HFFc6 (cell line): Measurements from ENCODE around the gene AKAP12. TPM values are rescaled to one million over a fixed set of nuclear protein-coding genes. Genes with fewer than 3 reads are reported as not detected.
A peak's percentile ranks its signal among the peaks of the same experiment; 100 is the strongest.

ENCODE experiments used
- DNase-seq: peaks from one replicate; pipeline ENCODE4 v3.0.0-alpha.2; 2018
- H3K27ac Mint-ChIP-seq: 2 replicates; pipeline ENCODE4 v1.8.0; 2020; ENCODE audit warnings: mild to moderate bottlenecking, mixed read lengths
- H3K27me3 Mint-ChIP-seq: 2 replicates; pipeline ENCODE4 v1.8.0; 2021; ENCODE audit warnings: mild to moderate bottlenecking, moderate library complexity, mixed read lengths; ENCODE audit not compliant: insufficient read depth
- H3K36me3 Mint-ChIP-seq: 2 replicates; pipeline ENCODE4 v1.8.0; 2021; ENCODE audit warnings: low read depth, mixed read lengths
- H3K4me1 Mint-ChIP-seq: 2 replicates; pipeline ENCODE4 v1.8.0; 2020; ENCODE audit warnings: low read depth, mixed read lengths
- H3K4me3 Mint-ChIP-seq: 2 replicates; pipeline ENCODE4 v1.8.0; 2020; ENCODE audit warnings: mild to moderate bottlenecking, moderate library complexity, mixed read lengths
- H3K9me3 Mint-ChIP-seq: 2 replicates; pipeline ENCODE4 v1.8.0; 2020; ENCODE audit warnings: mild to moderate bottlenecking, mixed read lengths
- total RNA-seq, 6 experiments: library from RNA; stranded (reverse); fragmentation: NEBNext Ultra II Directional; extraction: Animal tissue kit (Norgen Biotek cat#: 25700); gene quantifications; 2 replicates in 1 of 6; 3 replicates in 5 of 6; pipeline ENCODE4 v1.2.3, GENCODE V29; 2021
- TF ChIP-seq, protein P1 (sequence below): fragments of 200-600 bp; sonication (generic); IDR thresholded peaks from 2 replicates; pipeline ENCODE4 v1.5.0; 2021; ENCODE audit warnings: antibody characterized with exemption, mild to moderate bottlenecking

Gene AKAP12
- total RNA-seq, 6 experiments from 2014 or later: 3.7 to 8.6 (median 7.0) TPM

DNA sequence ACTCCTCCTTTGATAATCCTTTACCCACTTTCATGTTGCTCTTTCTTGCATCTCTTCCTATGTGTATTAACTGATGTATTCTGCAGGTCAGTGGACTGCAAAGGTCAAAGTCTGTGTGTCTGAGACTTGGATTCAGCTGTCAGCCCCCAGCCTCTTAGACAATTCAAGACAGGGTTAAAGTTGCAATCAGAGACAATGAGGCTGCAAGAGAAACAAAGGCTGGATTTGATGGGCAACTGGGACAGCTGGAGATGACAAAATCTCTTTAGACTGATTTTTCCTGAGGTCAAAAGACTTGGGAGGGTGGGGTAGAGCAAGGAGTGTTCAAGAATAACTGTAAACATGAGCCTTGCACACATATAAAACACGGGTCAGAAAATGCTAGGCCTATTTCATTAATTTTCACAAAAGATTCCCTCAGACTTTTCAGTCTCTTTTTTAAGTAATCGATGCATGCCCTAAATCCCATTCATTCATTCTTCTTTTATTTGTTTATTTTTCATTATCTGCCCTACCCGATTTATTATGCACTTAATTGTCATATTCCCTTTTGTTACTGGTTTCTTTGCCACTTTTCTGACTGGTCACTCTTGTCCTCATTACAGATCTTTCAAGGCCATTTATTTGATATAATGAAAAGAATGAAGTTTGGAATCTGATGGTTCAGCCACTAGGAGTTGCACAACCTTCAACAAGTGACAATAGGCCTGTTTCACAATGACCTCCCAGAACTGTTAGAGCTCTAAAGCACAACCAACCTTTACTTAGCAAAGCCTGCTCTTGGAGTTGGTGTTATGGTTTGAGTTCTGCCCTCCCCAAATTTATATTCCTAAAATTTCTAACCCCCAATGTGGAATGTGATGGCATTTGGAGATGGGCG, 33.8 kb upstream of the AKAP12 start:
- peaks cover 11% of the 10 kb centered on the region for H3K4me1 Mint-ChIP-seq
- H3K27me3 Mint-ChIP-seq: peaks cover 9% of the 10 kb centered on the region
- no peaks in the 10 kb centered on the region for H3K36me3 Mint-ChIP-seq
- H3K27ac Mint-ChIP-seq: no peak overlapping the region
- no peak for DNase-seq
- no peak overlapping the region for H3K4me3 Mint-ChIP-seq
- H3K9me3 Mint-ChIP-seq: peaks cover 4% of the 10 kb centered on the region; the same call in 1 of the 2 replicates
- TF ChIP-seq, protein P1, sequence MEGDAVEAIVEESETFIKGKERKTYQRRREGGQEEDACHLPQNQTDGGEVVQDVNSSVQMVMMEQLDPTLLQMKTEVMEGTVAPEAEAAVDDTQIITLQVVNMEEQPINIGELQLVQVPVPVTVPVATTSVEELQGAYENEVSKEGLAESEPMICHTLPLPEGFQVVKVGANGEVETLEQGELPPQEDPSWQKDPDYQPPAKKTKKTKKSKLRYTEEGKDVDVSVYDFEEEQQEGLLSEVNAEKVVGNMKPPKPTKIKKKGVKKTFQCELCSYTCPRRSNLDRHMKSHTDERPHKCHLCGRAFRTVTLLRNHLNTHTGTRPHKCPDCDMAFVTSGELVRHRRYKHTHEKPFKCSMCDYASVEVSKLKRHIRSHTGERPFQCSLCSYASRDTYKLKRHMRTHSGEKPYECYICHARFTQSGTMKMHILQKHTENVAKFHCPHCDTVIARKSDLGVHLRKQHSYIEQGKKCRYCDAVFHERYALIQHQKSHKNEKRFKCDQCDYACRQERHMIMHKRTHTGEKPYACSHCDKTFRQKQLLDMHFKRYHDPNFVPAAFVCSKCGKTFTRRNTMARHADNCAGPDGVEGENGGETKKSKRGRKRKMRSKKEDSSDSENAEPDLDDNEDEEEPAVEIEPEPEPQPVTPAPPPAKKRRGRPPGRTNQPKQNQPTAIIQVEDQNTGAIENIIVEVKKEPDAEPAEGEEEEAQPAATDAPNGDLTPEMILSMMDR: no peak

DNA sequence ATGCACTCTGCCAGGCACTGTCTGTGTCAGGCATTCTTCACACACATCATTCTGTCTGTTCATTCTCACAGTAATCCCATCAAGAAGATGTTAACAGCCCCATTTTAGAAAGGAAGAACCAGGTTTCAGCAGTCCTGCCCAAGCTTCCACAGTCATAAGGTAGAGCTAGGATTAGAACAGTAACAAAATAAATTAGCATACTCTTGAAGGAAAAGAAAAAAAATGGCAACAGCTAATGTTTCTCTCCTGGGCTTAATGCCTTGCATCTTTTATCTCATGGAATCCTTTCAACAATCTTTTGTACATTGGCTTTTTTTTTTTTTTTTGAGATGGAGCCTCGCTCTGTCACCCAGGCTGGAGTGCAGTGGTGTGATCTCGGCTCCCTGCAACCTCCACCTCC, 32.1 kb upstream of the AKAP12 start:
- DNase-seq: no peak
- peaks cover 10% of the 10 kb centered on the region; the same call in 1 of the 2 replicates for H3K9me3 Mint-ChIP-seq
- H3K4me1 Mint-ChIP-seq: peaks cover 11% of the 10 kb centered on the region
- no peaks in the 10 kb centered on the region for H3K36me3 Mint-ChIP-seq
- peaks cover 9% of the 10 kb centered on the region for H3K27me3 Mint-ChIP-seq
- no peak overlapping the region for H3K27ac Mint-ChIP-seq
- H3K4me3 Mint-ChIP-seq: no peak overlapping the region
- TF ChIP-seq, protein P1: no peak

DNA sequence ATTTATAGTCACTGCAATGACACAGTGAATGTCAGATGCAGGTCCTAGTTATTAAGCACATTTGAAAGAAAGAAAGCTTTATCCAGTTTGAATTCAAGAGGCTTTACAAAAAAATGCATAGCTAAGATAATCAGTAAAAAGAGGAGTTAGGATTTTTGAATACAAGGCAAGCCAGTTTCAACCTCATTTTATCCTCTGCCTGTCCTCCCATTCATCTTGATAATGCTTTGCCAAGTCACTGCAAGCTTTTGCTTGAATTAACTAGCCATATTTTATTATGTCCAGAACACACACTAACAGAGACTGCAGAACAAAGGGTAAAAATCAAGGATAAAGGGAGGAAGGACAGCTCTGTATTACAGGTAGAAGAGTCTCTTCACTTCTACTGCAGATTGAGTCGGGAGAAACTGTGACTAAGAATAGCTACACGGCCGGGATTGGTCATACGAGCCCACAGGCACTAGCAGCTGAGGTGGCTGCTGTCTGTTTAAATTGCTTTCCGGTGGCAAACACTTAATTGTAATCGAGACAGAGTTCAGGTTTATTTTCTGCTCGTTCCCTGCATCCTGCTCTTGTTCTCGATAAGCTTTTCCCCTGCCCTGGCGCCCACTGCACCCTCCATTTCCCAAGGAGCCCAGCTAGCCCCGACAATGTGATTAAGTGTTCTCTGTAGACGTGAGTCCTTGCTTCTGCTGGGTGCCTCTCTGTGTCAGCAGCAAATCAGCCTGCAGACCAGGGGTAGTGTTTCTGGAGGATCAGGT, 30.5 kb upstream of the AKAP12 start:
- peak overlapping the region; percentile 22; the same call in 1 of the 2 replicates for H3K4me3 Mint-ChIP-seq
- peaks cover 19% of the 10 kb centered on the region; the same call in 1 of the 2 replicates for H3K9me3 Mint-ChIP-seq
- TF ChIP-seq, protein P1: no peak
- peak; percentile 3 for DNase-seq
- H3K4me1 Mint-ChIP-seq: peaks cover 11% of the 10 kb centered on the region
- H3K36me3 Mint-ChIP-seq: no peaks in the 10 kb centered on the region
- no peak overlapping the region for H3K27ac Mint-ChIP-seq
- peaks cover 3% of the 10 kb centered on the region for H3K27me3 Mint-ChIP-seq

DNA sequence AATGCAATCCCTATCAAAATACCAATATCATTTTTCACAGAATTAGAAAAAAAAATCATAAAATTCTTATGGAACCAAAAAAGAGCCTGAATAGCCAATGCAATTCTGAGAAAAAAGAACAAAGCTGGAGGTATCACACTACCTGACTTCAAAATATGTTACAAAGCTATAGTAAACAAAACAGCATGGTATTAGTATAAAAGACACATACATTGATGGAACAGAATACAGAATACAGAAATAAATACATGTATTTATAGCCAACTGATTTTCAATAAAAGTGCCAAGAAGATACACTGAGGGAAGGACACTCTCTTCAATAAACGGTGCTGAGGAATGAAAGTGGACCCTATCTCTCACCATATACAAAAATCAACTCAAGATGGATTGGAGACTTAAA, 28.7 kb upstream of the AKAP12 start:
- H3K27ac Mint-ChIP-seq: no peak overlapping the region
- DNase-seq: no peak
- peaks cover 19% of the 10 kb centered on the region; the same call in 1 of the 2 replicates for H3K9me3 Mint-ChIP-seq
- TF ChIP-seq, protein P1: no peak
- H3K27me3 Mint-ChIP-seq: peaks cover 9% of the 10 kb centered on the region
- no peaks in the 10 kb centered on the region for H3K36me3 Mint-ChIP-seq
- H3K4me3 Mint-ChIP-seq: no peak overlapping the region
- H3K4me1 Mint-ChIP-seq: peaks cover 11% of the 10 kb centered on the region

DNA sequence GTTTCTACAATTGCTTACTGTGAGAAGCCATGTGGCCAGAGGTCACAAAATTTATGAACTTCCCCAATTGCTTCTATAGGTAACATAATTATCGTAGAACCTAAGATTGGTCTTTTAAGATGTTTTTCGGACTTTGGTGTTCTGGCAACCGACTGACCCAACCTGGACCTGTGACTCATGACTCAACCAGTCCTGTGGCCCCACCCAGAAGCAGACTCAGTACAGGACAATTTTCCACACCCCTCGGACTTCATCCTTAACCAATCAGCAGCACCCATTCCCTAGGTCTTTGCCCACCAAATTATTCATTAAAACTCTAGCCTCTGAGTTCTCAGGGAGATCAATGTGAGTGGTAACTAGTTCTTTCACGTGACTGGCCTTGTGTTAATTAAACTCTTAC, 26.4 kb upstream of the AKAP12 start:
- TF ChIP-seq, protein P1: no peak
- H3K36me3 Mint-ChIP-seq: no peaks in the 10 kb centered on the region
- no peak for DNase-seq
- peaks cover 18% of the 10 kb centered on the region for H3K27me3 Mint-ChIP-seq
- H3K9me3 Mint-ChIP-seq: peaks cover 19% of the 10 kb centered on the region; the same call in 1 of the 2 replicates
- peaks cover 11% of the 10 kb centered on the region for H3K4me1 Mint-ChIP-seq
- no peak overlapping the region for H3K4me3 Mint-ChIP-seq
- H3K27ac Mint-ChIP-seq: no peak overlapping the region
